Inflammatory macrophage treated with lipopolysaccharide for 1 hour (primary cell): Measurements from ENCODE around the gene FNDC11.

ENCODE experiments used
- DNase-seq, 2 donors: peaks; one replicate each; pipeline ENCODE4 v3.0.0-alpha.2; 2020 to 2022

The FNDC11 gene

GRCh38 chr20:63525971-63526370 lies 28.0 kb upstream of the FNDC11 start:
- DNase-seq, result no peak

- no peak for DNase-seq
These were observed 26.8 kb upstream of the FNDC11 start for GRCh38 chr20:63527184-63527583.

- DNase-seq, result no peak
These were observed 24.6 kb upstream of the FNDC11 start for GRCh38 chr20:63529180-63529860.

GRCh38 chr20:63529861-63530787 lies 23.8 kb upstream of the FNDC11 start:
- no peak for DNase-seq

GRCh38 chr20:63530788-63531160 lies 23.2 kb upstream of the FNDC11 start:
- DNase-seq, result no peak

- DNase-seq, result no peak
These were observed 22.1 kb upstream of the FNDC11 start for GRCh38 chr20:63531686-63532448.

GRCh38 chr20:63532449-63532971 lies 21.4 kb upstream of the FNDC11 start:
- no peak for DNase-seq

- DNase-seq, result no peak
These were observed 20.6 kb upstream of the FNDC11 start for GRCh38 chr20:63533388-63533787.

GRCh38 chr20:63533871-63534393 lies 20.0 kb upstream of the FNDC11 start:
- DNase-seq, result no peak

GRCh38 chr20:63534427-63534830 lies 19.5 kb upstream of the FNDC11 start:
- DNase-seq, result no peak

- no peak for DNase-seq
These were observed 18.9 kb upstream of the FNDC11 start for GRCh38 chr20:63534831-63535651.

GRCh38 chr20:63536241-63536977 lies 17.6 kb upstream of the FNDC11 start:
- DNase-seq, result no peak

GRCh38 chr20:63536997-63537524 lies 16.9 kb upstream of the FNDC11 start, which contains the start of gene PTK6:
PTK6 (minus strand) TSS chr20:63537376; CDS start chr20:63537314, 62 bp downstream.
- DNase-seq, result peak; percentile 75 to 81

- DNase-seq, result peak; percentile 99
These were observed 16.3 kb upstream of the FNDC11 start for GRCh38 chr20:63537525-63538203.

GRCh38 chr20:63538204-63539091 lies 15.5 kb upstream of the FNDC11 start:
- peak; percentile 51 to 56 for DNase-seq

GRCh38 chr20:63539092-63539430 lies 14.9 kb upstream of the FNDC11 start:
- no peak for DNase-seq

- no peak for DNase-seq
These were observed 14.3 kb upstream of the FNDC11 start for GRCh38 chr20:63539441-63540370.
